Kidney tubule cell (primary cell): ENCODE data around the gene CTAG1A.
"Not testable (repeated sequence)": the region's sequence is repeated elsewhere in the genome, so short reads cannot be mapped to it uniquely, and the experiment has no call there.

Experiments used
- DNase-seq: peaks from one replicate; pipeline ENCODE4 v3.0.0-alpha.2; 2018; ENCODE audit warnings: low spot score

The CTAG1A gene

DNA sequence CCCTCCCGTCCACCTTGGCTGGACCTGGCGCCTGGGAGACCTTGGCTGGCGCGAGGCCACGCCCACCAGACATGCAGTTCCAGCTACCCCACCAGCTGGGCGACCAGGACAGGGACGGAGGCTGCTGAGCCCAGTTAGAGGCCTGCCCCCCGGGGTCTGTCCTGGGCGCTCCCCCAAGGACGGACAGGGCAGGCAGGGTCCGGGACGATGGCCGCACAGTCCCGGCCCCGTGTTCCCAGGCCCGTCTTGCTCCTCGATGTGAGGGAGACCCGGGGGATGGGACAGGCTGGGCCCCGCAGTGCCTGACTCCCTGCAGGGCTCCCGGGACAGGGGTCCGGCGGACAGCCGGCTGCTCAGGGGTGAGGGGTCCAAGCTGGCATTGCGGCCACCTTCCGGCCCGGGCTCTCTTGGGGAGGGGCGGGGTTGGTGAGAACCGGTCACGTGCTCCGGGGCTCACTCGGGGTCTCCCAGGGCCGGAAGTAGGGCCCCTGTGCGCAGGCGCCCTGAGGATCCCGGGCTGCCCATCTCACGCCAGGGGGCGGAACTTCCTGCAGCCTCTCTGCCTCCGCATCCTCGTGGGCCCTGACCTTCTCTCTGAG is at the start of gene CTAG1A:
Gene CTAG1A, plus strand, starts transcription at position 549 of the 599 bp plus-strand sequence. CDS start 74 bp downstream, outside the sequence.
- not testable (repeated sequence) for DNase-seq

DNA sequence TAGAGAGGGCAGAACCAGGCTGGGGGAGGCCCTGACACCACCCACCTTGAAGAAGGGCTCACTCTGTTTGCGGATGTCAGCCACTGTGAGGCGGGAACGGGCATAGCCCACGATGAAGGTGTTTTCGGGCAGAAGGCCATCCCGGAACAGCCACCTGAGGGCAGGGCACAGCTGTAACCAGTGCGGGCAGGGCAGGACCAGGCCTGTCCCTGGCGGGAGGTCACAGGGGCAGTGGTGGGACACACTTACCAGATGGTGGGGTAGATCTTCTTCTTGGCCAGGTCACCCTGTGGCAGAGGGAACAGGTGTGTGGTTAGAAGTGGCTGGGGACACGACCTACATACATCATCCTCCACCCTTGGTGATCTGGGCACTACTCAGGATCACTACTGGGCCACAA is 49.0 kb upstream of the CTAG1A start:
- no peak for DNase-seq

- no peak for DNase-seq
Measured at GRCh38 chrX:154539077-154539476, 45.9 kb upstream of the CTAG1A start.

DNA sequence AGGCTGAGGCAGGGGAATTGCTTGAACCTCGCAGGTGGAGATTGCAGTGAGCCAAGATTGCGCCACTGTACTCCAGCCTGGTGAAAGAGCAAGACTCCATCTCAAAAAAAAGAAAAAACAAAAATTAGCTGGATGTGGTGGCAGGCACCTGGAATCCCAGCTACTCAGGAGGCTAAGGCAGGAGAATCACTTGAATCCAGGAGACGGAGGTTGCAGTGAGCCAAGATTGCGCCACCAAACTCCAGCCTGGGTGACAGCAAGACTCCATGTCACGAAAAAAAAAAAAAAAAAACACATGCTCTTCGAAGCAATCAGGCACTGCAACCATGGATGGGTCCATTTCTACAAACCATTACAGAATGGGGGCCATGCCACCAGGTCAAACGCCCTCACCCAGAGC is 44.6 kb upstream of the CTAG1A start:
- not testable (repeated sequence) for DNase-seq

- DNase-seq, result peak; percentile 75
Measured at GRCh38 chrX:154540897-154541535, 43.9 kb upstream of the CTAG1A start.

GRCh38 chrX:154541589-154541895 is 43.4 kb upstream of the CTAG1A start:
- DNase-seq, result no peak

DNA sequence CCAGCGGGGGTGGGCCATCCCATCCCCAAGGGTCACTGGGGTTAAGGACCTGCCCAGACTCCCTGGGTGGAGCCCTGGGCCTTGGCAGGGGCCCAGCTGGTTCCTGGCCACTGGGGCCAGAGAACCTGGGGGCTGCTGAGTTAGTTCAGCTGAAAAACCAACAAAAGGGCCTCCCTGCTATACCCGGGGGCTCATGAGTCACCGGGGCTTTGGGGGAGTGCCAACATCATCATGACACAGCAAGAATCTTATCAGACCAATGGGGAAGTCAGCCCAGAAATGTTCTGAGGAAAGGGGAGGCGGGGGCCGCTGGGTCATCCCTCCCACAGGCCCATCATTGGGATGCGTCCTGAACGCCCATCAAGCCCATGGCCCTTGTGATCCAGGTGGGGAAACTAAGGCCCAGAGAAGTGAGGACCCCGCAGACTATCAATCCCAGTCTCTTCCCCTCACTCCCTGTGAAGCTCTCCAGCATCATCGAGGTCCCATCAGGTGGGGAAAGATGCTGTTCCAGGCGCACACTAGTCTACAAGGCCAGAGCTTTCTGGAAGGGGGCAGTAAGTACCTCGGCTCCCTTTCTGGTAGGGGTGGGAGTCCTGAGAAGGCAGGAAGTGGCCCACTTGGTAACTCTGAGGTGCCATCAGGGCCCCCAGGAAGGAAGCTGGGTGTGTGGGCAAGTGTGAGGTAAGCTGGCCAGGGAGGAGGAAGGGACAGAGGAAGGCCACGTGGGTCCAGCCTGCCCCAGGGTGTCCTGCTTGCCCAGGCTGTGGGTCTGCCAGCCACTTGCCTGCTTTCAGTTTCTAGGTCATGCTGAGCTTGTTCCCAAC is 42.8 kb upstream of the CTAG1A start:
- peak; percentile 84 for DNase-seq

DNA sequence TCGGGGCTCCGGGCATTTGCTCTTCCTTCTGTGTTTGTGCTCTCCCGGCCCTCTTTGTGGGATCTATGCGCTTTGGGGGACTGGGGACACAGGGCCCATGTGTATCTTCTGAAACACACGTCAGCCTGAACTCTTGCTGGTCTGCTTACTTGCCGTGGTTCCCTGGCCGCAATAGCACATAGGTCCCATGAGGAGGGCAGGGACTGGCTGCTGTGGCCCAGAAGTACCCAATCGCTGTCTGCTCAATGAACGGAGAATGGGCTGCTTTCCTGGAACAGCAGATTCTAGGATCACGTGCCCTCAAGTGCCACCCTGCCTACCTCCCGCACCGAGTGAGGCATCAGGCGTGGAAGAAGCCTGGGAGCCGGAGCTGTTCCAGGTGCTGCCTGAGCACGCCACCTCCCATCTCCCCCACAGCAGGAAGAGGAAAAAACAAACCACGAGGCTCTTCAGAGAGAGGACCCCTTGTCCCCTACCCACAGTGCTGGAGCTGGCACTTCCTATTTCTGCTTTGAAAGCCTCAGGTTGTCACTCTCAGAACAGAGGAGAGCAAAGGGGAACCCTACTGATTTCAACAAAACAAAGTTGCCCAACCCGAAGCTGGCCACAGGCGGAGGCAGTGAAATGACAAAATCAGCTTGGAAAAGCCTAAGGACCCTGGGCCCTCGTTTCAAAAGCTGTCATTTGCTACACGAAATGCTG is 42.1 kb upstream of the CTAG1A start:
- no peak for DNase-seq

- no peak for DNase-seq
Measured at GRCh38 chrX:154545673-154546274, 39.2 kb upstream of the CTAG1A start.

GRCh38 chrX:154546354-154547244 is 38.3 kb upstream of the CTAG1A start, which contains the start of gene G6PD:
TSS of gene G6PD (minus strand) at chrX:154546846. CDS start at chrX:154546155, 691 bp downstream.
- DNase-seq, result peak; percentile 71

DNA sequence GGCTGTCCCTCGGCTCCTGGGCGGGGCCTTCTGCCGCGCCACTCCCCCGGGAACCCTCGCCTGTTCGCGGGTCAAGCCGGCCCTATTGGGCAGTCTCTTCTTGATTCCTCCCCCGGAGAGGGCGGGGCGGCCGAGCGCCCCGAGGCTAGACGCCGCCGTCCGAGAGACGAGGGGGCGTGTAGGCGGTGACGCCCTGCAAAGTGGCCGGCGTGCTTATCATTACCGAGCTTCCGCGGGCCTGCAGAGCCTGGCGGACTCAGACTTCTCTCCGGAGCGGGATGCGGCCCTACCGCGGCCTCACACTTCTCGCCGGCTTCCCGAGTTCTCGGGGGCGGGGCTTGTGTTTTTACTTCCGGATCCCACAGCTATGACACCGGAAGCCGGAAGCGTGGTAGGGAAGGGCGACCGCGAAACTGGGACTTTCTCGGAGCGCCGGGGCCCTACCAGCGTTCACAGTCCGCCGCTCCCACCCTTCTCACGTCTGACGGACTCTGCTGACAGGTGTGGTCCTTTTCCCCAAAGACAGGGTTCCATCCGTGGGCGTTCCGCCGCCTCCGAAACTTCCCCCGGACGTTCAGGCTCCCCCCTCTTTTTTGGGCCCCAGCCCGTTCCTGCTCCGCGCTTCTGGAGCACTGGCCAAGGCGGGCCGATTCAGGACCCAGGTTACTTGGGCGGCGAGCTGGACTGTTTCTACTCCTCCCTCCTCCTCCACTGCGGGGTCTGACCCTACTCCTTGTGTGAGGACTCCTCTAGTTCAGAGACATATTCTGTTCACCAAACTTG is 37.5 kb upstream of the CTAG1A start, which contains the start of gene IKBKG:
Gene IKBKG, plus strand, starts transcription at position 376 of the 783 bp plus-strand sequence. CDS start 4,383 bp downstream, outside the sequence.
- peak; percentile 90 for DNase-seq

- DNase-seq, result no peak
Measured at GRCh38 chrX:154548028-154548316, 37.0 kb upstream of the CTAG1A start.

GRCh38 chrX:154549766-154550165 is 35.2 kb upstream of the CTAG1A start:
- DNase-seq, result no peak

GRCh38 chrX:154552112-154552806 is 32.7 kb upstream of the CTAG1A start:
- DNase-seq, result not testable (repeated sequence)

GRCh38 chrX:154558060-154558690 is 26.8 kb upstream of the CTAG1A start:
- not testable (repeated sequence) for DNase-seq

DNA sequence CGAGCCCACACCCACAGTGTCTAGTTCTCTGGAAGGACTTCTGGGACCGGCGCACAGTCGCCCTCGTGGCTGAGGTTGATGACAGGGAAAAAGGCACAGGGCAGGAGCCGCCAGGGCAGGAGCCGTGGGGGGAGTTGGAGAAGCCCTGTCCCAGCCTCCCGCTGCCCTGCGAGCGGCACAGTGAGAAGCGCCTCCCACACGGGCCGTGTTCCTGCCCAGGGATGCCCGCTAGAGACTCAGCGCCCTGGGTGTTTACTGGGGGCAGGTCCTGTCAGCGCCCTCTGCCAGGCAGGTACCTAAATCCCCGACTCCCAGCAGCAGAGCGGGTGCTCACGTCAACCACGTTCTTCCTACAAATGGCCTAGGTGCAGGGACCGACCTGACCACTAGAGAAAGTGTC is 26.0 kb upstream of the CTAG1A start:
- not testable (repeated sequence) for DNase-seq

DNA sequence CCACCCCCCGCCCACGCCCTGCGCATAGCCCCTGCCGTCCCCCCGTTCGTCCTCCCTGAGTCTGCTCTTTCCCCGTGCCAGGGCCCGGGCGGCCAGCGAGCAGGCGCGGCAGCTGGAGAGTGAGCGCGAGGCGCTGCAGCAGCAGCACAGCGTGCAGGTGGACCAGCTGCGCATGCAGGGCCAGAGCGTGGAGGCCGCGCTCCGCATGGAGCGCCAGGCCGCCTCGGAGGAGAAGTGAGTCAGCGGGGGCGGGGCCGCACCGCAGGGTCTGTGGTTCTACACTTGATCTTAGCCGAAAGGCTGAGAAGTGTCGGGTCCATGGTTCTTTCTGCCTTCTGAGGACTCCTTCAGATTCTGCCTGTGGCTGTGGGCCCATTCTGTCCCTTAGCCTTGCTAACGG is 24.6 kb upstream of the CTAG1A start:
- DNase-seq, result not testable (repeated sequence)

GRCh38 chrX:154562295-154562694 is 22.6 kb upstream of the CTAG1A start:
- not testable (repeated sequence) for DNase-seq

GRCh38 chrX:154570361-154570760 is 14.6 kb upstream of the CTAG1A start:
- not testable (repeated sequence) for DNase-seq
